GM12878 (cell line): ENCODE measurements around the gene CD63. TPM values are rescaled to one million over a fixed set of nuclear protein-coding genes. Genes with fewer than 3 reads are reported as not detected.
A peak's percentile ranks its signal among the peaks of the same experiment; 100 is the strongest.

Experiments
- ATAC-seq: fragments of 200-7000 bp; cut with Tn5 transposase; 3 replicates; pipeline ENCODE4 v1.9.1; 2020; ENCODE audit warnings: mild to moderate bottlenecking, moderate library complexity
- BruUV-seq: library from RNA; stranded (reverse); fragments of 400-500 nt; replicated peaks from 2 replicates; lab custom pipeline; 2021; lab: Mats Ljungman, UMichigan
- CTCF ChIA-PET: fragments of 300-600 bp; sonication (Branson Sonifier 250); formaldehyde crosslinking; extraction: SDS; loops from one replicate; lab custom pipeline; 2021; ENCODE audit warnings: inconsistent platforms; lab: Yijun Ruan, JAX
- POLR2A ChIA-PET: fragments of 350-600 bp; formaldehyde crosslinking; extraction: SDS; loops from one replicate; lab custom pipeline; 2021; ENCODE audit warnings: inconsistent platforms; lab: Charles Lee
- RAD21 ChIA-PET: fragments of 300-600 bp; sonication (Branson Sonifier 250); formaldehyde crosslinking; loops from one replicate; lab custom pipeline; 2023; ENCODE audit warnings: antibody characterized with exemption; ENCODE audit not compliant: unreplicated experiment; lab: Charles Lee
- SMC1A ChIA-PET: fragments of 300-600 bp; sonication (Branson Sonifier 250); formaldehyde crosslinking; loops from one replicate; lab custom pipeline; 2023; ENCODE audit not compliant: unreplicated experiment, uncharacterized antibody; lab: Charles Lee
- DNase-seq: peaks from one replicate; pipeline ENCODE4 v3.0.0-alpha.2; 2011; ENCODE audit warnings: low read depth, low spot score
- FAIRE-seq: peaks from 3 replicates; lab custom pipeline; 2011; peaks lifted over from hg19 to GRCh38; lab: Jason Lieb, UNC
- H2AFZ ChIP-seq: 2 replicates; pipeline ENCODE4 v1.6.0; 2011; ENCODE audit warnings: low read depth, low read length, control low read depth; ENCODE audit not compliant: control insufficient read depth
- H3K27ac ChIP-seq: 2 replicates; pipeline ENCODE4 v1.5.1; 2011; ENCODE audit warnings: control low read depth; ENCODE audit not compliant: control insufficient read depth, insufficient read depth
- H3K27me3 ChIP-seq, 2 experiments: replicated peaks in 1 of 2; 2 replicates each; pipeline versions ENCODE4 v1.6.0 to v1.6.1; 2011; ENCODE audit warnings: low read length in 1 of 2; ENCODE audit not compliant: control insufficient read depth in 2 of 2, insufficient read depth in 2 of 2
- H3K36me3 ChIP-seq, 2 experiments: 2 replicates each; pipeline ENCODE4 v1.5.1; 2011; ENCODE audit warnings: low read length in 1 of 2; ENCODE audit not compliant: control insufficient read depth in 2 of 2, insufficient read depth in 2 of 2
- H3K4me1 ChIP-seq: 2 replicates; pipeline ENCODE4 v1.6.1; 2011; ENCODE audit warnings: mild to moderate bottlenecking, low read length, moderate library complexity, mixed read lengths; ENCODE audit not compliant: control insufficient read depth, insufficient read depth
- H3K4me2 ChIP-seq: 2 replicates; pipeline ENCODE4 v1.6.0; 2011; ENCODE audit warnings: control low read depth; ENCODE audit not compliant: control insufficient read depth, insufficient read depth
- H3K4me3 ChIP-seq: fragments of 200-600 bp; sonication (generic); 2 replicates; pipeline ENCODE4 v1.5.1; 2016
- H3K79me2 ChIP-seq: 2 replicates; pipeline ENCODE4 v1.6.0; 2011; ENCODE audit warnings: low read length; ENCODE audit not compliant: control insufficient read depth, insufficient read depth
- H3K9ac ChIP-seq: 2 replicates; pipeline ENCODE4 v1.8.0; 2011; ENCODE audit warnings: low read length, control low read depth, mixed read lengths; ENCODE audit not compliant: control insufficient read depth, insufficient read depth
- H3K9me3 ChIP-seq: replicated peaks from 3 replicates; pipeline ENCODE4 v1.5.1; 2011; ENCODE audit warnings: mild to moderate bottlenecking, low read length; ENCODE audit not compliant: control insufficient read depth, insufficient read depth
- H4K20me1 ChIP-seq: 2 replicates; pipeline ENCODE4 v1.6.0; 2011; ENCODE audit not compliant: control insufficient read depth, insufficient read depth
- BMI1 ChIP-seq: fragments of 450-650 bp; IDR thresholded peaks from 2 replicates; pipeline ENCODE4 v1.6.1; 2016; ENCODE audit warnings: mild to moderate bottlenecking, moderate library complexity, borderline replicate concordance
- CREM ChIP-seq: IDR thresholded peaks from 2 replicates; pipeline ENCODE4 v1.6.1; 2014; ENCODE audit warnings: antibody characterized with exemption, low read depth
- HCFC1 ChIP-seq: fragments of 150-350 bp; IDR thresholded peaks from 2 replicates; pipeline ENCODE4 v1.6.1; 2014; ENCODE audit warnings: low read length
- MAX ChIP-seq: IDR thresholded peaks from 2 replicates; pipeline ENCODE4 v1.6.1; 2012; ENCODE audit warnings: low read depth, low read length, improper control_type of control experiment
- PML ChIP-seq: IDR thresholded peaks from 2 replicates; pipeline ENCODE4 v1.6.1; 2012; ENCODE audit warnings: low read length, inconsistent platforms
- POLR2A ChIP-seq: IDR thresholded peaks from 2 replicates; pipeline ENCODE4 v1.6.1; 2011; ENCODE audit warnings: low read depth, mild to moderate bottlenecking, low read length
- SMARCA5 ChIP-seq: fragments of 450-650 bp; IDR thresholded peaks from 2 replicates; pipeline ENCODE4 v1.6.1; 2017; ENCODE audit warnings: mild to moderate bottlenecking
- TARDBP ChIP-seq: IDR thresholded peaks from 2 replicates; pipeline ENCODE4 v1.6.1; 2016; ENCODE audit warnings: borderline replicate concordance
- WGBS: methylation state at CpG from one replicate; pipeline ENCODE4 v1.1.6; 2016; ENCODE audit warnings: low lambda C conversion rate; ENCODE audit not compliant: insufficient replicate concordance, insufficient coverage; ENCODE audit errors: missing lambda C conversion rate; 5-methylcytosine and 5-hydroxymethylcytosine counted together
- in situ Hi-C: fragments of 300-500 bp; cut with MboI; formaldehyde crosslinking; loops from 9 replicates; pipeline ENCODE4 v1.14.3; 2018; ENCODE audit warnings: mixed read lengths
- intact Hi-C: fragments of 100-400 bp; cut with micrococcal nuclease; formaldehyde crosslinking; loops from one replicate; pipeline ENCODE4 v1.14.2; 2022; ENCODE audit not compliant: unreplicated experiment
- polyA plus RNA-seq, 11 experiments: library from polyadenylated mRNA; depleted of rRNA in 4 of 11; unstranded in 6 of 11; stranded (reverse) in 5 of 11; fragments of >200 nt; fragmentation: Nextera tagmentation in 4 of 11; fragmentation: Illumina TruSeq in 1 of 11; extraction: Ambion mirVana in 4 of 11; extraction: Trizol in 1 of 11; gene quantifications; 1 replicate in 1 of 11; 2 replicates in 10 of 11; pipeline versions ENCODE4 v1.2.1 to v1.2.3, GENCODE V29; 2011 to 2016; ENCODE audit warnings: inconsistent platforms in 2 of 11, missing spikeins in 2 of 11, low read depth in 1 of 11
- total RNA-seq, 4 experiments: library from RNA; depleted of rRNA in 3 of 4; stranded (reverse); fragments of >200 nt in 3 of 4; fragmentation: Illumina TruSeq in 1 of 4; extraction: Trizol in 1 of 4; gene quantifications; 2 replicates each; pipeline versions ENCODE4 v1.2.1 to v1.2.3, GENCODE V29; 2013 to 2021
- TF ChIP-seq, protein P1 (sequence below), 3 experiments: IDR thresholded peaks in 2 of 3; conservative IDR thresholded peaks in 1 of 3; 2 replicates each; pipeline ENCODE4 v1.5.1; 2011; ENCODE audit warnings: low read depth in 3 of 3, low read length in 3 of 3, mild to moderate bottlenecking in 3 of 3, control low read depth in 2 of 3, moderate library complexity in 2 of 3, inconsistent platforms in 1 of 3, mixed read lengths in 1 of 3; ENCODE audit not compliant: control insufficient read depth in 2 of 3, insufficient read depth in 1 of 3; ENCODE audit errors: extremely low read depth in 1 of 3

The CD63 gene
- total and polyA plus RNA-seq, 10 of the 15 experiments (the other 5 are each of a cell fraction or from before 2014, with no cell fraction given) = 147 to 220 (median 183) TPM

GRCh38 chr12:55726971-55727370, 1.8 kb downstream of the CD63 start:
- Histone ChIP-seq H3K79me2 (peaks cover 11% of the 10 kb centered on the region), H3K27me3 (no peaks in the 10 kb centered on the region), H2AFZ (no peak overlapping the region), H3K4me3 (peak overlapping the region; percentile 76), H4K20me1 (no peaks in the 10 kb centered on the region), H3K4me1 (peaks cover 16% of the 10 kb centered on the region), H3K9me3 (no peaks in the 10 kb centered on the region), H3K27ac (no peak overlapping the region), H3K4me2 (peak overlapping the region; percentile 46), H3K36me3 (peaks cover 5 to 7% of the 10 kb centered on the region in 2 experiments; a peak in 3 of 4 replicates), H3K9ac (peak overlapping the region; percentile 67; the same call in 1 of the 2 replicates)
- intact Hi-C loops (no loop called here), in situ Hi-C loops (no loop called here)
- BruUV-seq = no TSS peak
- RAD21 ChIA-PET = interaction anchor here (4.4 kb wide), 1 partner anchor 11 kb away, joined by 58 read pairs; no protein-coding TSS in a partner anchor
- SMC1A ChIA-PET = interaction anchor here (0.7 kb wide), 1 partner anchor 12 kb away, joined by 4 read pairs; no protein-coding TSS in a partner anchor
- FAIRE-seq (no peak), ATAC-seq (no peak), DNase-seq (no peak)
- CTCF ChIA-PET = interaction anchor here (0.8 to 1.6 kb wide), 2 partner anchors 10 to 11 kb away, joined by 3 to 8 read pairs; partner anchors contain the start of gene BLOC1S1
- POLR2A ChIA-PET = interaction anchor here (0.6 to 4.5 kb wide), 4 partner anchors 10 to 378 kb away, joined by 3 to 39 read pairs (median 4); partner anchors contain the start of genes BLOC1S1, PA2G4 and RAB5B
- TF ChIP-seq BMI1 (no peak), CREM (no peak), MAX (no peak), POLR2A (peak; percentile 32; the same call in 1 of the 2 replicates)
- WGBS = 57% methylated on average over 10 of the region's 10 CpGs

GRCh38 chr12:55725556-55725955, 3.3 kb downstream of the CD63 start:
- BruUV-seq = no TSS peak

More at GRCh38 chr12:55725556-55725955, 3.3 kb downstream of the CD63 start:
- intact Hi-C loops = no loop called here
- no peaks in the 10 kb centered on the region for H3K27me3 ChIP-seq
- ChIA-PET POLR2A (interaction anchor here (0.6 to 2.3 kb wide), 2 partner anchors 13 to 104 kb away, joined by 5 to 9 read pairs; partner anchors contain the start of gene DNAJC14), CTCF (interaction anchor here (0.9 to 11.4 kb wide), 9 partner anchors 9 to 270 kb away, joined by 3 to 205 read pairs (median 4); partner anchors contain the start of gene BLOC1S1), SMC1A (interaction anchor here (1.3 to 2.1 kb wide), 3 partner anchors 9 to 13 kb away, joined by 3 to 44 read pairs (median 6); partner anchors contain the start of gene BLOC1S1), RAD21 (interaction anchor here (0.9 to 11.0 kb wide), 6 partner anchors 10 to 104 kb away, joined by 3 to 113 read pairs (median 4); partner anchors contain the start of genes BLOC1S1 and DNAJC14)
- no peak overlapping the region for H3K4me3 ChIP-seq
- H3K4me2 ChIP-seq = no peak overlapping the region
- DNase-seq (no peak), ATAC-seq (no peak), FAIRE-seq (no peak)
- peaks cover 11% of the 10 kb centered on the region for H3K79me2 ChIP-seq
- H3K9me3 ChIP-seq = no peaks in the 10 kb centered on the region
- no peaks in the 10 kb centered on the region for H4K20me1 ChIP-seq
- WGBS = 80% methylated on average over 3 of the region's 3 CpGs
- TF ChIP-seq HCFC1 (no peak), TARDBP (no peak), PML (no peak), SMARCA5 (no peak)
- TF ChIP-seq, protein P1, sequence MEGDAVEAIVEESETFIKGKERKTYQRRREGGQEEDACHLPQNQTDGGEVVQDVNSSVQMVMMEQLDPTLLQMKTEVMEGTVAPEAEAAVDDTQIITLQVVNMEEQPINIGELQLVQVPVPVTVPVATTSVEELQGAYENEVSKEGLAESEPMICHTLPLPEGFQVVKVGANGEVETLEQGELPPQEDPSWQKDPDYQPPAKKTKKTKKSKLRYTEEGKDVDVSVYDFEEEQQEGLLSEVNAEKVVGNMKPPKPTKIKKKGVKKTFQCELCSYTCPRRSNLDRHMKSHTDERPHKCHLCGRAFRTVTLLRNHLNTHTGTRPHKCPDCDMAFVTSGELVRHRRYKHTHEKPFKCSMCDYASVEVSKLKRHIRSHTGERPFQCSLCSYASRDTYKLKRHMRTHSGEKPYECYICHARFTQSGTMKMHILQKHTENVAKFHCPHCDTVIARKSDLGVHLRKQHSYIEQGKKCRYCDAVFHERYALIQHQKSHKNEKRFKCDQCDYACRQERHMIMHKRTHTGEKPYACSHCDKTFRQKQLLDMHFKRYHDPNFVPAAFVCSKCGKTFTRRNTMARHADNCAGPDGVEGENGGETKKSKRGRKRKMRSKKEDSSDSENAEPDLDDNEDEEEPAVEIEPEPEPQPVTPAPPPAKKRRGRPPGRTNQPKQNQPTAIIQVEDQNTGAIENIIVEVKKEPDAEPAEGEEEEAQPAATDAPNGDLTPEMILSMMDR (IDR thresholded peaks at IDR 0.05 in 2 of 3, conservative IDR thresholded peaks at IDR 0.05 in 1 of 3; ENCODE audit: control insufficient read depth in 2 of 3, extremely low read depth in 1 of 3, insufficient read depth in 1 of 3, low read depth in 3 of 3, low read length in 3 of 3) = no peak
- no peak overlapping the region for H2AFZ ChIP-seq
- peaks cover 16% of the 10 kb centered on the region for H3K4me1 ChIP-seq
- H3K36me3 ChIP-seq = peaks cover 5 to 7% of the 10 kb centered on the region in 2 experiments; a peak in 3 of 4 replicates
- H3K9ac ChIP-seq = no peak overlapping the region
- in situ Hi-C loops = no loop called here
- H3K27ac ChIP-seq = no peak overlapping the region
